ENCODE data around the gene RBM20.
A peak's percentile ranks its signal among the peaks of the same experiment; 100 is the strongest.

Gene RBM20

DNA sequence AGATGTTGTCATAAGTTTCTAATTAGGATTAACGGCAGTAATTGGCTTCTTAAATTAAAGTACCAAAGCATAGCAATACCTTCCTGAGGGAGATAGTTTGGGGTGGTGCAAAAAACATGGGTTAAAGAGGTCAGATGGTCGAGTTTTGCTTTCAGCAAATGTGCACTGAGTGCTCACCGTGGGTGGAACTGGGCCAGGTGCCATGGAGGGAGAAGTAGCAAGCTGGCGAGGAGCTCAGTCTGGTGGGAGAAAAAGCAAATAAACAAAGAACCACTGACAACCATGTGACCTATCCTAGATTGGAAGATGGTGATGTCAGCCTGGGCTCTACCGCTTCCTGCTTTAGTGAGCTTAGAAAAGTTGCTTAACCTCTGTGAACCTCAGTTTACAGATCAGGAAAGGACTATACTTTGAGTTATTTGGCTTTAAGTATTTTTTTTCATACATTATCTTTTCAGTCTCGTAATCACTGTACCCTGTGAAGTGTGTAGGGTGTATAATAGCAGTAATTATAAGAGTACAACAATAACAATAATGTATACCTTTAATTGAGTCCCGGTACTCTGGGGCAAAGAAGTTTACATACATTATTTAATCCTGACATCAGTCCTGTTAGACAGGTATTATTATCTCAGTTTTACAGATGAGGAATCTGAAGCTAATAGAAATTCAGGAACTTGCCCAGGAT is 158.6 kb downstream of the RBM20 start:
- Histone ChIP-seq H3K4me3 (replicated peaks; ENCODE audit: insufficient read depth, low read length) (no peak overlapping the region), H3K27me3 (ENCODE audit: insufficient read depth, poor library complexity, severe bottlenecking) (no peaks in the 10 kb centered on the region), H3K27ac (replicated peaks) (no peak overlapping the region)
- peak in 1 of 2 experiments; percentile 52 for DNase-seq (ENCODE audit: low read depth in 1 of 2, low spot score in 1 of 2)
- TF ChIP-seq, protein P1, sequence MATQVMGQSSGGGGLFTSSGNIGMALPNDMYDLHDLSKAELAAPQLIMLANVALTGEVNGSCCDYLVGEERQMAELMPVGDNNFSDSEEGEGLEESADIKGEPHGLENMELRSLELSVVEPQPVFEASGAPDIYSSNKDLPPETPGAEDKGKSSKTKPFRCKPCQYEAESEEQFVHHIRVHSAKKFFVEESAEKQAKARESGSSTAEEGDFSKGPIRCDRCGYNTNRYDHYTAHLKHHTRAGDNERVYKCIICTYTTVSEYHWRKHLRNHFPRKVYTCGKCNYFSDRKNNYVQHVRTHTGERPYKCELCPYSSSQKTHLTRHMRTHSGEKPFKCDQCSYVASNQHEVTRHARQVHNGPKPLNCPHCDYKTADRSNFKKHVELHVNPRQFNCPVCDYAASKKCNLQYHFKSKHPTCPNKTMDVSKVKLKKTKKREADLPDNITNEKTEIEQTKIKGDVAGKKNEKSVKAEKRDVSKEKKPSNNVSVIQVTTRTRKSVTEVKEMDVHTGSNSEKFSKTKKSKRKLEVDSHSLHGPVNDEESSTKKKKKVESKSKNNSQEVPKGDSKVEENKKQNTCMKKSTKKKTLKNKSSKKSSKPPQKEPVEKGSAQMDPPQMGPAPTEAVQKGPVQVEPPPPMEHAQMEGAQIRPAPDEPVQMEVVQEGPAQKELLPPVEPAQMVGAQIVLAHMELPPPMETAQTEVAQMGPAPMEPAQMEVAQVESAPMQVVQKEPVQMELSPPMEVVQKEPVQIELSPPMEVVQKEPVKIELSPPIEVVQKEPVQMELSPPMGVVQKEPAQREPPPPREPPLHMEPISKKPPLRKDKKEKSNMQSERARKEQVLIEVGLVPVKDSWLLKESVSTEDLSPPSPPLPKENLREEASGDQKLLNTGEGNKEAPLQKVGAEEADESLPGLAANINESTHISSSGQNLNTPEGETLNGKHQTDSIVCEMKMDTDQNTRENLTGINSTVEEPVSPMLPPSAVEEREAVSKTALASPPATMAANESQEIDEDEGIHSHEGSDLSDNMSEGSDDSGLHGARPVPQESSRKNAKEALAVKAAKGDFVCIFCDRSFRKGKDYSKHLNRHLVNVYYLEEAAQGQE (IDR thresholded peaks at IDR 0.05; ENCODE audit: insufficient replicate concordance, low read depth), result no peak
- TF ChIP-seq SPI1 (IDR thresholded peaks at IDR 0.05; ENCODE audit: borderline replicate concordance, low read depth) (no peak), POLR2AphosphoS5 (IDR thresholded peaks at IDR 0.05; ENCODE audit: low read depth) (no peak), GABPA (IDR thresholded peaks at IDR 0.05; ENCODE audit: low read depth) (no peak)
- TF ChIP-seq, protein P2, sequence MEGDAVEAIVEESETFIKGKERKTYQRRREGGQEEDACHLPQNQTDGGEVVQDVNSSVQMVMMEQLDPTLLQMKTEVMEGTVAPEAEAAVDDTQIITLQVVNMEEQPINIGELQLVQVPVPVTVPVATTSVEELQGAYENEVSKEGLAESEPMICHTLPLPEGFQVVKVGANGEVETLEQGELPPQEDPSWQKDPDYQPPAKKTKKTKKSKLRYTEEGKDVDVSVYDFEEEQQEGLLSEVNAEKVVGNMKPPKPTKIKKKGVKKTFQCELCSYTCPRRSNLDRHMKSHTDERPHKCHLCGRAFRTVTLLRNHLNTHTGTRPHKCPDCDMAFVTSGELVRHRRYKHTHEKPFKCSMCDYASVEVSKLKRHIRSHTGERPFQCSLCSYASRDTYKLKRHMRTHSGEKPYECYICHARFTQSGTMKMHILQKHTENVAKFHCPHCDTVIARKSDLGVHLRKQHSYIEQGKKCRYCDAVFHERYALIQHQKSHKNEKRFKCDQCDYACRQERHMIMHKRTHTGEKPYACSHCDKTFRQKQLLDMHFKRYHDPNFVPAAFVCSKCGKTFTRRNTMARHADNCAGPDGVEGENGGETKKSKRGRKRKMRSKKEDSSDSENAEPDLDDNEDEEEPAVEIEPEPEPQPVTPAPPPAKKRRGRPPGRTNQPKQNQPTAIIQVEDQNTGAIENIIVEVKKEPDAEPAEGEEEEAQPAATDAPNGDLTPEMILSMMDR (IDR thresholded peaks at IDR 0.05; ENCODE audit: insufficient read depth, low read length), result no peak

DNA sequence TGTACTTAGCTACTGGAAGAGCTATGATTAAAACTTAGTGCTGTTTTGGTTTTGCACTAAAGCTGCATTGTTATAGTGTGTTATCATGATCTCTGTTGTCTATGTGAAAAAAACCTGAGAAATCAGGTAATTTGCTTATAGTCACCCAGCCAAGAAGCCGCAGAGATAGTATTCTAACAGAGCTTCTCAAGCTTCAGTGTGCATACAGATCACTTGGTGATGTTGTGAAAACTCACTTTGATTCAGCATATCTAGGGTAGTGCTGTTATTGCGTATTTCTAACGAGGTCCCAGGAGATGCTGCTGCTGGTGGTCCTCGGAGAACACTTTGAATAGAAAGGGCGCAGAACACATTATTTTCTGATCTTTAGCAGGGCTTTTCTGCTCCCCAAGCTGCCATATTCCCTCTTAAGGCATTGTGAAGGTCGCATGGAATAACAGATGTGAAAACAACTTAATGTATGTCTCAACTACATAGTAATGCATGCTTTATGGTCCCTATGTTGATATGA is 159.2 kb downstream of the RBM20 start:
- no peak overlapping the region for H3K27ac ChIP-seq (replicated peaks)
- no peak overlapping the region for H3K4me3 ChIP-seq (replicated peaks; ENCODE audit: insufficient read depth, low read length)
- TF ChIP-seq, protein P2 (IDR thresholded peaks at IDR 0.05; ENCODE audit: insufficient read depth, low read length), result no peak
- TF ChIP-seq GABPA (IDR thresholded peaks at IDR 0.05; ENCODE audit: low read depth) (no peak), SPI1 (IDR thresholded peaks at IDR 0.05; ENCODE audit: borderline replicate concordance, low read depth) (no peak), POLR2AphosphoS5 (IDR thresholded peaks at IDR 0.05; ENCODE audit: low read depth) (no peak)
- H3K27me3 ChIP-seq (ENCODE audit: insufficient read depth, poor library complexity, severe bottlenecking), result no peaks in the 10 kb centered on the region
- no peak for DNase-seq (ENCODE audit: low read depth in 1 of 2, low spot score in 1 of 2)

DNA sequence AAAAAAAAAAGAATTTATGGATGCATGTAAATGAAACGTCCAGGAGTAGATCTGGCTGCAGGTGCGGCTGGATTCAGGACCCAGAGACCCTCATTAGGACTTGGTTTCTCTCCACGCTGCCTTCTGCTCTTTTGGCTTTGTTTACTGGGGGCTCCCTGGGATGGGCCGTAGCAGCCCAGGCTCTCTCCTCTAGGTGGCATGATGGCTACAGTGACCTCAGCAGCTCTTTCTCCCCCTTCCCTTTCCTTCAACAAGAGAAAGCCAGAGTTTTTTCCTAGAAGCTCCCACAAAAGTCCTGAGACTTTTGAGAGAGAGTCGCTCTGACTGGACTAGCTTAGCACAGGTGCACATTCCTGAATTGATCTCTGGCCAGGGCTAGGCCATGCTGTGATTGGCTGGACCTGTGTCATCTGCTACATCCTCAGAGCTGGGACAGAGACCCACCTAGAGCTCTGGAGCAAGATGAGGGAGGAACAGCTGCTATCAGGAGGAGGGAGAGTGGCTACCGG is 159.7 kb downstream of the RBM20 start:
- H3K27ac ChIP-seq (replicated peaks), result no peak overlapping the region
- no peaks in the 10 kb centered on the region for H3K27me3 ChIP-seq (ENCODE audit: insufficient read depth, poor library complexity, severe bottlenecking)
- TF ChIP-seq POLR2AphosphoS5 (IDR thresholded peaks at IDR 0.05; ENCODE audit: low read depth) (no peak), SPI1 (IDR thresholded peaks at IDR 0.05; ENCODE audit: borderline replicate concordance, low read depth) (no peak)
- TF ChIP-seq, protein P2 (IDR thresholded peaks at IDR 0.05; ENCODE audit: insufficient read depth, low read length), result peak; percentile 44
- no peak overlapping the region for H3K4me3 ChIP-seq (replicated peaks; ENCODE audit: insufficient read depth, low read length)
- peak in 1 of 2 experiments; percentile 25 for DNase-seq (ENCODE audit: low read depth in 1 of 2, low spot score in 1 of 2)

DNA sequence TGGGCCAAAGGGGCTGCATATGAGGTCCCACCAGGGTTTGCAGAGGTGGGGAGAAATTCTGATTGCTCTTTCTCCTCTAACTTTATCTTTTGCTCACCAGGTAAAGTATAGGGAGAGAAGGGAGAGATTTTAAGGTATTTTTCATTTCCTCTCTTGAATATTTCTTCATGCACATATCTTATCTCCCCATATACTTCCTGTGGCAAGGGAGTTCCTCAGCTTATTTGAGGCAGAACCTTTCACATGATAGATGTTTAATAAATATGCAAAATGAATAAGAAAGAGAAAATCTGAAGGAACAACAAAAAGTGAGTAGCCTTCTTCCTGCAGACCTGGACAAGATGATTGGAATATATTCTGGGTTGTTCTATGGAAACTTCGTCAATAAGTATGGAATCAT is 160.2 kb downstream of the RBM20 start:
- DNase-seq (ENCODE audit: low read depth in 1 of 2, low spot score in 1 of 2), result no peak
- TF ChIP-seq, protein P1 (IDR thresholded peaks at IDR 0.05; ENCODE audit: insufficient replicate concordance, low read depth), result no peak
- TF ChIP-seq, protein P2 (IDR thresholded peaks at IDR 0.05; ENCODE audit: insufficient read depth, low read length), result no peak
- TF ChIP-seq SPI1 (IDR thresholded peaks at IDR 0.05; ENCODE audit: borderline replicate concordance, low read depth) (no peak), POLR2AphosphoS5 (IDR thresholded peaks at IDR 0.05; ENCODE audit: low read depth) (no peak)
- Histone ChIP-seq H3K27ac (replicated peaks) (no peak overlapping the region), H3K27me3 (ENCODE audit: insufficient read depth, poor library complexity, severe bottlenecking) (no peaks in the 10 kb centered on the region), H3K4me3 (replicated peaks; ENCODE audit: insufficient read depth, low read length) (no peak overlapping the region)
